Measurements from ENCODE around the gene AFF2. TPM values are rescaled to one million over a fixed set of nuclear protein-coding genes. Genes with fewer than 3 reads are reported as not detected.

AFF2 gene
- total and polyA plus RNA-seq, 2 donors (not counting 3 experiments of a cell fraction or from before 2014, with no cell fraction given), result 0.03 to 0.07 TPM

- POLR2A ChIA-PET, result no interaction called here
- CTCF ChIA-PET, result no interaction called here
- Histone ChIP-seq H3K9me1 (replicated peaks; ENCODE audit: control insufficient read depth, extremely low read depth, insufficient read depth, low read length) (no peaks in the 10 kb centered on the region), H3K36me3 (ENCODE audit: control insufficient read depth in 2 of 2, extremely low read depth in 1 of 2, insufficient read depth in 2 of 2, low read length in 2 of 2) (no peaks in the 10 kb centered on the region), H3K4me2 (ENCODE audit: insufficient read depth, low read length) (no peak overlapping the region), H4K20me1 (replicated peaks; ENCODE audit: control insufficient read depth, extremely low read depth, insufficient read depth, low read length) (no peaks in the 10 kb centered on the region), H3K4me1 (ENCODE audit: control insufficient read depth, extremely low read depth, insufficient read depth, low read length) (no peaks in the 10 kb centered on the region), H3K4me3 (replicated peaks in 1 of 3; ENCODE audit: insufficient read depth in 1 of 3, low read depth in 1 of 3, low read length in 3 of 3) (no peak overlapping the region), H2AFZ (ENCODE audit: low read depth, low read length) (no peak overlapping the region), H3K79me2 (ENCODE audit: control insufficient read depth, insufficient read depth, low read length) (no peaks in the 10 kb centered on the region), H3K9ac (replicated peaks; ENCODE audit: extremely low read depth, insufficient read depth, low read length) (no peak overlapping the region), H3K27ac (ENCODE audit: insufficient read depth, low read depth, low read length) (no peak overlapping the region), H3K27me3 (ENCODE audit: control insufficient read depth in 2 of 2, insufficient read depth in 2 of 2, low read length in 2 of 2) (no peaks in the 10 kb centered on the region), H3K9me3 (replicated peaks; ENCODE audit: control insufficient read depth, insufficient read depth, low read length) (no peaks in the 10 kb centered on the region)
- FAIRE-seq (no peak), DNase-seq (ENCODE audit: low read depth, low spot score) (no peak)
- dilution Hi-C loops (cut with MboI; ENCODE audit: extremely low pct_ligation_motif_present, low sequenced_read_pairs), result no loop called here
- BruUV-seq (replicated peaks), result no TSS peak
- intact Hi-C loops (cut with micrococcal nuclease), result no loop called here
- no peak for TF ChIP-seq MYC (IDR thresholded peaks at IDR 0.05; ENCODE audit: low read depth, low read length)
- TF ChIP-seq, protein P1, sequence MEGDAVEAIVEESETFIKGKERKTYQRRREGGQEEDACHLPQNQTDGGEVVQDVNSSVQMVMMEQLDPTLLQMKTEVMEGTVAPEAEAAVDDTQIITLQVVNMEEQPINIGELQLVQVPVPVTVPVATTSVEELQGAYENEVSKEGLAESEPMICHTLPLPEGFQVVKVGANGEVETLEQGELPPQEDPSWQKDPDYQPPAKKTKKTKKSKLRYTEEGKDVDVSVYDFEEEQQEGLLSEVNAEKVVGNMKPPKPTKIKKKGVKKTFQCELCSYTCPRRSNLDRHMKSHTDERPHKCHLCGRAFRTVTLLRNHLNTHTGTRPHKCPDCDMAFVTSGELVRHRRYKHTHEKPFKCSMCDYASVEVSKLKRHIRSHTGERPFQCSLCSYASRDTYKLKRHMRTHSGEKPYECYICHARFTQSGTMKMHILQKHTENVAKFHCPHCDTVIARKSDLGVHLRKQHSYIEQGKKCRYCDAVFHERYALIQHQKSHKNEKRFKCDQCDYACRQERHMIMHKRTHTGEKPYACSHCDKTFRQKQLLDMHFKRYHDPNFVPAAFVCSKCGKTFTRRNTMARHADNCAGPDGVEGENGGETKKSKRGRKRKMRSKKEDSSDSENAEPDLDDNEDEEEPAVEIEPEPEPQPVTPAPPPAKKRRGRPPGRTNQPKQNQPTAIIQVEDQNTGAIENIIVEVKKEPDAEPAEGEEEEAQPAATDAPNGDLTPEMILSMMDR (IDR thresholded peaks at IDR 0.05; ENCODE audit: extremely low read depth in 1 of 2, insufficient read depth in 1 of 2, low read depth in 1 of 2, low read length in 2 of 2), result no peak
- no peak for TF ChIP-seq JUN (IDR thresholded peaks at IDR 0.05; ENCODE audit: borderline replicate concordance, insufficient read depth, insufficient read length, low read depth)
Observed at GRCh38 chrX:148610328-148610698, 109.9 kb downstream of the AFF2 start.

GRCh38 chrX:148611993-148612392, 111.6 kb downstream of the AFF2 start:
- Histone ChIP-seq H4K20me1 (replicated peaks; ENCODE audit: control insufficient read depth, extremely low read depth, insufficient read depth, low read length) (no peaks in the 10 kb centered on the region), H3K4me2 (ENCODE audit: insufficient read depth, low read length) (no peak overlapping the region), H3K4me1 (ENCODE audit: control insufficient read depth, extremely low read depth, insufficient read depth, low read length) (no peaks in the 10 kb centered on the region), H3K9me3 (replicated peaks; ENCODE audit: control insufficient read depth, insufficient read depth, low read length) (no peaks in the 10 kb centered on the region), H3K4me3 (replicated peaks in 1 of 3; ENCODE audit: insufficient read depth in 1 of 3, low read depth in 1 of 3, low read length in 3 of 3) (no peak overlapping the region), H3K36me3 (ENCODE audit: control insufficient read depth in 2 of 2, extremely low read depth in 1 of 2, insufficient read depth in 2 of 2, low read length in 2 of 2) (no peaks in the 10 kb centered on the region), H2AFZ (ENCODE audit: low read depth, low read length) (no peak overlapping the region), H3K27ac (ENCODE audit: insufficient read depth, low read depth, low read length) (no peak overlapping the region), H3K79me2 (ENCODE audit: control insufficient read depth, insufficient read depth, low read length) (no peaks in the 10 kb centered on the region), H3K27me3 (ENCODE audit: control insufficient read depth in 2 of 2, insufficient read depth in 2 of 2, low read length in 2 of 2) (no peaks in the 10 kb centered on the region), H3K9me1 (replicated peaks; ENCODE audit: control insufficient read depth, extremely low read depth, insufficient read depth, low read length) (no peaks in the 10 kb centered on the region), H3K9ac (replicated peaks; ENCODE audit: extremely low read depth, insufficient read depth, low read length) (no peak overlapping the region)
- TF ChIP-seq POLR2AphosphoS5 (IDR thresholded peaks at IDR 0.05; ENCODE audit: insufficient read depth, low read depth, low read length), result no peak
- TF ChIP-seq MYC (IDR thresholded peaks at IDR 0.05; ENCODE audit: low read depth, low read length), result no peak
- no peak for TF ChIP-seq MAX (IDR thresholded peaks at IDR 0.05; ENCODE audit: insufficient read depth, insufficient read length)
- no peak for TF ChIP-seq EZH2 (IDR thresholded peaks at IDR 0.05; ENCODE audit: borderline replicate concordance, low read depth, low read length, severe bottlenecking)
- TF ChIP-seq, protein P1 (IDR thresholded peaks at IDR 0.05; ENCODE audit: extremely low read depth in 1 of 2, insufficient read depth in 1 of 2, low read depth in 1 of 2, low read length in 2 of 2), result no peak
- no peak for TF ChIP-seq JUN (IDR thresholded peaks at IDR 0.05; ENCODE audit: borderline replicate concordance, insufficient read depth, insufficient read length, low read depth)
- TF ChIP-seq FOS (IDR thresholded peaks at IDR 0.05; ENCODE audit: borderline replicate concordance, insufficient read depth, low read length), result no peak
- no peak for TF ChIP-seq POLR2A (IDR thresholded peaks at IDR 0.05; ENCODE audit: low read depth, low read length)
- TF ChIP-seq GATA2 (IDR thresholded peaks at IDR 0.05; ENCODE audit: insufficient read depth, insufficient read length, low read depth, low read length), result no peak
- DNase-seq (ENCODE audit: low read depth, low spot score) (no peak), FAIRE-seq (no peak)
- POLR2A ChIA-PET, result no interaction called here
- intact Hi-C loops (cut with micrococcal nuclease) (no loop called here), dilution Hi-C loops (cut with MboI; ENCODE audit: extremely low pct_ligation_motif_present, low sequenced_read_pairs) (no loop called here)
- no TSS peak for BruUV-seq (replicated peaks)
- CTCF ChIA-PET, result no interaction called here

Measured in endothelial cell of umbilical vein (primary cell).